Activated gamma-delta T cell treated with anti-CD3 and anti-CD28 coated beads, Interleukin-2, amount 50 U/mL, for 16 hours (primary cell): Measurements from ENCODE around the gene KBTBD8.

Source experiments
- DNase-seq: peaks from one replicate; pipeline ENCODE4 v3.0.0-alpha.2; 2020; ENCODE audit warnings: low read depth

KBTBD8 gene

GRCh38 chr3:66998113-66998903 is at the start of gene KBTBD8:
KBTBD8 (plus strand) TSS chr3:66998307; CDS start chr3:66998356, 49 bp downstream.
- DNase-seq: peak; percentile 96

- no peak for DNase-seq
Measured at GRCh38 chr3:66948838-66949237, 49.3 kb upstream of the KBTBD8 start.

- no peak for DNase-seq
Measured at GRCh38 chr3:66949898-66950297, 48.2 kb upstream of the KBTBD8 start.

- no peak for DNase-seq
Measured at GRCh38 chr3:66952357-66952756, 45.8 kb upstream of the KBTBD8 start.

GRCh38 chr3:66953934-66954445 is 44.1 kb upstream of the KBTBD8 start:
- no peak for DNase-seq

DNA sequence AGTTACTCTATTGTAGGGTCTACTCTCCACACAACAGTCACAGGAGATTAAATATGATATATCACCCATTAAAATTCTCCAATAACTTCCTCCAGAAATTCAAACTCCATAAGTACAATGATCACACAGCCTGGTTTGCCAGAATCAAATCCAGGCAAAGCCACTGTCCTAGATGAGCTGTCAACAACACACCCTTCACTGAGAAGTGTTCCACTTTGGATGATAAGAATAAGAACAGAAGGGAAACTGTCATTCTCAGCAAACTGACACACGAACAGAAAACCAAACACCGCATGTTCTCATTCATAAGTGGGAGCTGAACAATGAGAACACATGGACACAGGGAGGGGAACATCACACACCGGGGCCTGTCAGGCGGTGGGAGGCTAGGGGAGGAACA is 41.4 kb upstream of the KBTBD8 start:
- DNase-seq: no peak

DNA sequence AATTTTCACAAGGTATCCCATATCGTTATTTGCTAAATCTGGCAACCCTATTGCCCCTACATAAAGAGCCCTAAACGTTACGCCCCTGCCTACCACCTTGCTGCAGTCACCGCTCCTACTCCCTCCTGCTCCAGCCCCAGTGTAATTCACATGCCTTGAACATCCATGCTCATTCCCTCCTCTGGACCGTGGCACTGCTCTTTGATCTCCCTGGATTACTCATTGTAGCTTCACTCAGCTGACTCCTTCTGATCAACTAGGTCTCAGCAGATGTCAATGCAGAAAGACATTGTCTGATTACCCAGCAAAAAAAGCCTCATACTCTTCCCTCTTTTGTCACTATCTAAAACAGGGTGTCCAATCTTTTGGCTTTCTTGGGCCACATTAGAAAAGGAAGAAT is 40.7 kb upstream of the KBTBD8 start:
- DNase-seq: no peak

DNA sequence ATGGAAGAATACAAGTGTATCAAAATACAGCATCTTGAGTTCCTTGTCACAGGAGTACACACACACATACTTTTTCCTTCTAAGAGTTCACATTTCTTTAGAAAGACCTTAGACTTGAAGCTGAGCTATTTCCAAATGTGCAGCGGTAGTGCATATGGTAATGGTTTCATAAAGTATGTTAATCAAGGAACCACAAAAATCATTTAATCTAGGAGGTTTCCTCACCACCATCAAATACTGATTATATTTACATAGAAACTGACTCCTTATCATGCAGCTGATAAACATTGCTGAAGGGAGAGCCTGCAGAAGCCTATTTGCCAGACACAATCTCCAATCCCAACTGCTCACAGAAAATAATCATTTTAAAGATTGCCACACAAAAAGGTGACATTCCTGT is 40.0 kb upstream of the KBTBD8 start:
- DNase-seq: no peak

DNA sequence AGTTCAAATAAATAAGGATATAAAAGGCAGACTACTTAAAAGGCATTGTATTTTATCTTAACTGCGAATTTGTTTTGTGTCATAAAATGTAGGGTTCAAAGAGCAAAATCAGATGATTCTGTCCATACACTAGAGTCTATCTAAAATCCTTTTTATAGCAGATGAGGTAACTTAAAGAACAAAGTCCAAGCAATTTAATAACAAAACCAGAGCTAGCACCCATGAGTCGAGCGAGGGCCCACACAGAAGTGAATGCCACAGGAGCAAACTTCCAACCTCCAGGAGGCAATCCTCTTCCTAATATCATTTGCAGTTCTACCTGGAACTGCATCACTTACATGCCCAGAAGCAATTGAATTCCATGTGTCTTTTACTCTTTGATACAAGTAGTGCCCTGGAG is 35.4 kb upstream of the KBTBD8 start:
- DNase-seq: no peak

- no peak for DNase-seq
Measured at GRCh38 chr3:66971245-66971644, 26.9 kb upstream of the KBTBD8 start.

- DNase-seq: peak; percentile 36
Measured at GRCh38 chr3:66971891-66972551, 26.1 kb upstream of the KBTBD8 start.

DNA sequence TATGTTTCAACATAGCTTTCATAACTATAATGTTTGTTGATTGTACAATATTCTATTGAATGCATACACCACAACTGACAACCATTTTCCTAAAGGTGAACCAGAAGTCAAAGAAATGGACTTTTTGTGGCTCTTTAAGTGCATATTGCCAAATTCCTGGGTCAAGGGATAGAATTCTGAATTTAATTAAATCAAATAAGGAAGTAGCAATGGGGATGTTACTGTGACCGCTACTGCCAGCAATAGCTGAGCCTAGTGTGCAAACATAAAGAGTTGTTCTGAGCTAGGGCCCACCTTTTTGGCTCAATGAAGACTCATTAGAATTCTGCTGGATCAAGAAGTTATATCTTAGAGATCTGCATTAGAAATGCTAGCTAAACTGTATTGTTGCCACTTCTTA is 17.3 kb upstream of the KBTBD8 start:
- DNase-seq: no peak

- no peak for DNase-seq
Measured at GRCh38 chr3:66983101-66983500, 15.0 kb upstream of the KBTBD8 start.

DNA sequence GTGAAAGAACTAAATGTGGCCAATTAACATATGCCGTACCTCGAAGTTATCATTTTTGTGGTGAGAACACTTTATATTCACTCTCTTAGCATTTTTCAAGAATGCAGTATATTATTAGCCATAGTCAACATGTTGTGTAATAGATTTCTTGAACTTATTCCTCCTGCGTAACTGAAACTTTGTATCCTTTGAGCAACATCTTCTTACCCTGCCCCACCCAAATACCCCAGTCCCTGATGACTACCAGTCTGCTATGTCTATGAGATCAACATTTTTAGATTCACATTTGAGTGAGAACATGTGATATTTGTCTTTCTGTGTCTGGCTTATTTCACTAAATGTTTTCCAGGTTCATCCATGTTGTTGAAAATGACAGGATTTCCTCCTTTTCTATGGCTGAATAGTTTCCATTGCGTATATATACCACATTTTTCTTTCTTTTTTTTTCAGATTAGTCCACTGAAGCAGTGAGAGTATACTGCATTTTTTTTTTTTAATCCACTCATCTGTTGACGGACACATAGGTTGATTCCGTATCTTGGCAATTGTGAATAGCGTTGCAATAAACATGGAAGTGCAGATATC is 12.7 kb upstream of the KBTBD8 start:
- no peak for DNase-seq

DNA sequence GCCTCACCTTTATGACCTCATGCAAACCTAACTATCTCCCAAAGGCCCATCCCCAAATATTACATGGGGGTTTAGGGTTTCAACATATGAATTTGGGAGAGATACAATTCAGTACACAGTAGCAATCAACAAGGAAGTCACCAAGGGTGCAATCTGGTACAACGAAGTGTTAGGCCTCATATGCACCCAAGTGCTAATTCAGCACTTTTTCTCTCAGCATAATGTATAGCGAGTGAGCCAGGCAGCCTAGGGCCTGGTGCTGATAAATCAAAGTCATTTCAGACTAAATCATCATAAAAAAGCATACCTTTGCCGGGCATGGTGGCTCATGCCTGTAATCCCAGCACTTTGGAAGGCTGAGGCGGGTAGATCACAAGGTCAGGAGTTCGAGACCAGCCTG is 11.7 kb upstream of the KBTBD8 start:
- DNase-seq: no peak

DNA sequence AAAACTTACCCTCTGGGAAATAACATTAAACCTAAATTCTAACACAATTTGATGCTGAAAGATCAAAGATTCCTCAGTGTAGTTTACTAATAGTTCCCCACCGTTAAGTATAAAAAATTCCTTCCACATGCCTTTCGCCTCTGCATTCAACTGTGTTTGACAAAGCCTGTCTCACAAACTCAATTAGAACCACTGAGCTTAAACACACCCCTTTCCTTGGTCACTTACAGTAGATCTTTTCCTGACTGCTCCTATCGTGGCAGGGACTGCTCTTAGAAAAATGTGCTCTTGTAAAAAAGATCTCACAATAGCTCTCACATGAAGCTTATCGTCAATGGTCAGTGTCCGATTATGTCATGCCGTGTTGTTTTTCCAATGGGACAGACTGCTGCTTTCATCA is 8.9 kb upstream of the KBTBD8 start:
- no peak for DNase-seq

DNA sequence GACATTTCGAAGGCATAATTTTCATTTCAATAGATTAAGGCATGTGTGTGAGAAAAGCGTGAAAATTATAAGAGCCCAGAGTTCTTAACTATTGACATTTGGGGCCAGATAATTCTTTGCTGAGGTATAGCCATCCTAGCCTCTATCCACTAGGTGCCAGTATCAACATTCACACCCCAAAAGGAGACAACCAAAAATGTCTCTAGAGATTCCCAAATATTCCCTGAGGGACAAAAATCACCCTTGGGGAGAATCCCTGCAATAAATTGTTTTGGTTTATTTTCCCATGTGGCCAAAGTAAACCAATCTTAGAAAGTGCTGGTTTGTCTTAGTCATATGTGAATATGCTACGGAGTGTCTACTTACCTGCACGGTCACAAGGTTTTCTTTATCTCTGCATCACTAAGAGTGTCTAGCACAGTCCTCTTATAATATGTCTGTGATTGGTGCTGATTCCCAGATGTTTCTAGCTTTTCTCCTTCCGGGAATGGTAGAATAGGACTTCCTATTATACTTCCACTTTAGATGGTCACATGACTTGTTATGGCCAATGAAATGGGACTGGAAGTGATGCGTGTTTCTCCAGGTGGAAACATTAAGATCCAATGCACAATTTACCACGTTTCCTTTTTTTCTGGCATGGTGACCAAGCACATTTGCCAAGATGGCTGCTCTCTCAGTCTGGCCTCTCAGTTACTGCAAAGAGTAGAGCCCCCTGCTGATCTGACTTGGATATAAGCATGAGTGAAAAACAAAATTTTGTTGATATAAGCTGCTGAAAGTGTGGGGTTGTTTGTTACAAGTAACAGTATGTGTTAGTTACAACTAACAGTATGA is 8.0 kb upstream of the KBTBD8 start:
- DNase-seq: no peak

DNA sequence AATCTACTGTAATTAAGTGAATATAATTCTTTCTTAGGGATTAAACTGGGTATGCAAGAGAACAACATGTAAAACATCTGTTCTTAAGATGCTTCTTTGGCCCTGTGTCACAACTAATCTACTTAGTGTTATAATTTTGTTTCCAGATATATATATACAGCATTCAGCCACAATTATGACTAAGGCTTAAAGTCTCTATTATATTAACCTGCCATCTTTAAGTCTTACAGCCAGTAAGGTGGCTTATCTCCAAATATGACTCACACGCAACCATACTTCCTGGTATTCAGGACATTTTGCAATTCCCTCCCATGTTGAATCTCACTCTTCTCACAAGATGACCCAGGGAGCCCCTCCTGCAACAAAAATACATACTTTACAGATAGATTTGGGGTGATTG is 6.6 kb upstream of the KBTBD8 start:
- no peak for DNase-seq

GRCh38 chr3:66993082-66993481 is 5.0 kb upstream of the KBTBD8 start:
- no peak for DNase-seq

DNA sequence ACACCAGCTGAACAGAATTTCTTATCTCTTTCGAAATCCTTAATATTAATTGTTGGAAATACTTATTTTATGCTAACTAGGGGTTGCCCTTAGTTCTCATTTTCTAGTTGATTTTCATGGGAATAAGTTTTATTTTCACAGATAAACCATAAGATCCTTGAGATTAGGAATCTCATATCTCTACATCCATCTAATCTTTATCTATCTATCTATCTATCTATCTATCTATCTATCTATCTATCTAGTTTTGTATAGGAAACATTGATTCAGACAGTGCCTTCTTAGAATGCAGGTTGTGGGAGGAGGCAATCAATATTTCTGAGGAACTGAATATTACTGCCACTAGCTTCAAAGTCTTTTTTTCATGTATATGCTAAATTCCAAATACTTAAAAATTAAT is 3.5 kb upstream of the KBTBD8 start:
- no peak for DNase-seq

GRCh38 chr3:66996696-66997095 is 1.4 kb upstream of the KBTBD8 start:
- no peak for DNase-seq

- DNase-seq: no peak
Measured at GRCh38 chr3:66997560-66998112, 471 bp upstream of the KBTBD8 start.
